ENCODE data around the gene PLEKHA7.

DNA sequence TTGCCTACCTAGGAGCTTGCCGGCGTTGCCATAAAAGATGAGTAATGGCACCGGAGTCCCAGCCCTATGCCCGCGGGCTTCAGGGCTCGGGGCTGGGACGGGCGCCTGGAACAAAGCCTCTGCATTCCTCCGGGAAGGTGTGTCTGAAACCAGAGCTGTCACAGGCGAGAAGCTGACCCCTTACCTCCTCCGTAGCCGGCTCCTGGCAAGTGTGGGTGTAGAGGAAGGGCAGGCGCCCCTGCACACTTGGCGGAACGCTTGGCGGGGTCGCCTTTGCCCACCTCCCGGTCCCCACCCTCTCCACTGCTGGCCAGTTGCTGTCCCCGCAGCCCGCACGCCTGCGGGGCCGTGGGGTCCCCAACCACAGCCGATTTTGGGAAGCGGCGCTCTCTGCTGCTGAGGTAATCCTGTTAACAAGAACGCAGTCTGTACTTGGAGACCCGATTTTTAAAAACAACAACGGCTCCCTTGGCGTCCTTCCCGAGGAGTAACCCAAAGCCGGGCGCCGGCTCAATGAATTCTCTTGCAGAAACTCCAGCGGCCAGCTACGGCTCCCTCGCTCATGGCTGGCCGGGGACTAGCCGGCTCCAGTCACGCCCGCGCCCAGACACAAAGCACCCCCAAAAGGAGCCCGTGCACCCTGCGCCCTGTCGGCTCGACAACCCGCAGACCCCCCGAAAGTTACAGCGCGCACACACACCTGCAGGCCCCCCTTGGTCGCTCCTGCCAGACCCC, 89.2 kb downstream of the PLEKHA7 start:
- TF ChIP-seq, protein P1, sequence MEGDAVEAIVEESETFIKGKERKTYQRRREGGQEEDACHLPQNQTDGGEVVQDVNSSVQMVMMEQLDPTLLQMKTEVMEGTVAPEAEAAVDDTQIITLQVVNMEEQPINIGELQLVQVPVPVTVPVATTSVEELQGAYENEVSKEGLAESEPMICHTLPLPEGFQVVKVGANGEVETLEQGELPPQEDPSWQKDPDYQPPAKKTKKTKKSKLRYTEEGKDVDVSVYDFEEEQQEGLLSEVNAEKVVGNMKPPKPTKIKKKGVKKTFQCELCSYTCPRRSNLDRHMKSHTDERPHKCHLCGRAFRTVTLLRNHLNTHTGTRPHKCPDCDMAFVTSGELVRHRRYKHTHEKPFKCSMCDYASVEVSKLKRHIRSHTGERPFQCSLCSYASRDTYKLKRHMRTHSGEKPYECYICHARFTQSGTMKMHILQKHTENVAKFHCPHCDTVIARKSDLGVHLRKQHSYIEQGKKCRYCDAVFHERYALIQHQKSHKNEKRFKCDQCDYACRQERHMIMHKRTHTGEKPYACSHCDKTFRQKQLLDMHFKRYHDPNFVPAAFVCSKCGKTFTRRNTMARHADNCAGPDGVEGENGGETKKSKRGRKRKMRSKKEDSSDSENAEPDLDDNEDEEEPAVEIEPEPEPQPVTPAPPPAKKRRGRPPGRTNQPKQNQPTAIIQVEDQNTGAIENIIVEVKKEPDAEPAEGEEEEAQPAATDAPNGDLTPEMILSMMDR (optimal IDR thresholded peaks at IDR 0.05 in 1 of 3, IDR thresholded peaks at IDR 0.05 in 1 of 3, conservative IDR thresholded peaks at IDR 0.05 in 1 of 3; ENCODE audit: extremely low read depth in 1 of 3, insufficient read depth in 2 of 3, low read length in 3 of 3): no peak
- TF ChIP-seq EZH2 (IDR thresholded peaks at IDR 0.05; ENCODE audit: low read length): no peak

Measured in keratinocyte (primary cell).